C4-2B (cell line): ENCODE measurements around the gene UMPS.

ENCODE experiments used
- CTCF ChIP-seq: fragments of 450-650 bp; conservative IDR thresholded peaks from 2 replicates; pipeline ENCODE4 v1.5.1; 2017; ENCODE audit warnings: mild to moderate bottlenecking
- ZFX ChIP-seq: fragments of 450-650 bp; IDR thresholded peaks from 2 replicates; pipeline ENCODE4 v1.6.1; 2017

GRCh38 chr3:124698030-124698770 lies 32.1 kb upstream of the UMPS start:
- no peak for TF ChIP-seq CTCF
- no peak for TF ChIP-seq ZFX
